Limb (tissue), 2 donors: ENCODE data around the gene RABGGTA.
"Not testable (repeated sequence)": the region's sequence is repeated elsewhere in the genome, so short reads cannot be mapped to it uniquely, and the experiment has no call there.

Source experiments
- DNase-seq, 2 donors: peaks; one replicate each; pipeline ENCODE4 v3.0.0-alpha.2; 2016; ENCODE audit errors: extremely low spot score in 2 of 2

The RABGGTA gene

GRCh38 chr14:24241829-24242443 lies 29.5 kb downstream of the RABGGTA start:
- peak; percentile 95 to 96 for DNase-seq

- DNase-seq, result no peak
Measured at GRCh38 chr14:24240110-24240918, 31.1 kb downstream of the RABGGTA start.

GRCh38 chr14:24238527-24239037 lies 32.8 kb downstream of the RABGGTA start:
- no peak for DNase-seq

- no peak for DNase-seq
Measured at GRCh38 chr14:24238123-24238522, 33.3 kb downstream of the RABGGTA start.

GRCh38 chr14:24237463-24237955 lies 33.9 kb downstream of the RABGGTA start:
- DNase-seq, result no peak

- DNase-seq, result no peak
Measured at GRCh38 chr14:24236689-24237462, 34.5 kb downstream of the RABGGTA start.

GRCh38 chr14:24235804-24236688 lies 35.4 kb downstream of the RABGGTA start:
- DNase-seq, result no peak

- no peak for DNase-seq
Measured at GRCh38 chr14:24234095-24235005, 37.0 kb downstream of the RABGGTA start.

- no peak for DNase-seq
Measured at GRCh38 chr14:24233538-24233866, 37.9 kb downstream of the RABGGTA start.

GRCh38 chr14:24232645-24233537 lies 38.5 kb downstream of the RABGGTA start, which contains the start of gene GMPR2:
GMPR2 (plus strand) TSS chr14:24232929; CDS start chr14:24233254, 325 bp downstream.
- no peak for DNase-seq

GRCh38 chr14:24232121-24232644 lies 39.2 kb downstream of the RABGGTA start, which contains the start of gene NEDD8:
NEDD8 (minus strand) TSS chr14:24232367; CDS start chr14:24232267, 100 bp downstream.
- peak; percentile 91 to 96 for DNase-seq

GRCh38 chr14:24231263-24232120 lies 39.9 kb downstream of the RABGGTA start:
- DNase-seq, result peak in 1 of 2 donors; percentile 42

- DNase-seq, result no peak
Measured at GRCh38 chr14:24228902-24229301, 42.5 kb downstream of the RABGGTA start.

- no peak for DNase-seq
Measured at GRCh38 chr14:24226473-24226872, 44.9 kb downstream of the RABGGTA start.

- DNase-seq, result no peak
Measured at GRCh38 chr14:24224618-24225071, 46.8 kb downstream of the RABGGTA start.

GRCh38 chr14:24222987-24223386 lies 48.4 kb downstream of the RABGGTA start:
- DNase-seq, result not testable (repeated sequence)

GRCh38 chr14:24219521-24219920 lies 51.9 kb downstream of the RABGGTA start:
- no peak for DNase-seq
